MM.1S (cell line): ENCODE results near the gene PTPN1.

ENCODE experiments used
- CTCF ChIP-seq: fragments of 300-600 bp; sonication (generic); IDR thresholded peaks from 2 replicates; pipeline ENCODE4 v1.5.1; 2016; ENCODE audit warnings: antibody characterized with exemption, low read length, mixed read lengths
- EZH2 ChIP-seq: fragments of 300-600 bp; sonication (generic); optimal IDR thresholded peaks from 2 replicates; pipeline ENCODE3; 2017; ENCODE audit warnings: low read depth, mild to moderate bottlenecking, antibody characterized with exemption, low read length, mixed read lengths

- TF ChIP-seq EZH2 (no peak), CTCF (no peak)
These were observed 84.0 kb downstream of the PTPN1 start for GRCh38 chr20:50594231-50594590.
